Keratinocyte (primary cell): ENCODE results near the gene CSNK1A1. TPM values are rescaled to one million over a fixed set of nuclear protein-coding genes. Genes with fewer than 3 reads are reported as not detected.

Experiments used
- DNase-seq: peaks from one replicate; pipeline ENCODE4 v3.0.0-alpha.2; 2011; ENCODE audit warnings: low read depth, missing footprints, low spot score
- FAIRE-seq: peaks from 2 replicates; lab custom pipeline; 2011; peaks lifted over from hg19 to GRCh38; lab: Jason Lieb, UNC
- H2AFZ ChIP-seq: 2 replicates; pipeline ENCODE4 v1.6.0; 2012; ENCODE audit warnings: low read length, control low read depth, inconsistent platforms; ENCODE audit not compliant: control insufficient read depth
- H3K27ac ChIP-seq: 2 replicates; pipeline ENCODE4 v1.5.1; 2011; ENCODE audit warnings: low read length; ENCODE audit not compliant: control insufficient read depth, insufficient read depth
- H3K27me3 ChIP-seq: 3 replicates; pipeline ENCODE4 v1.6.0; 2011; ENCODE audit warnings: low read length; ENCODE audit not compliant: control insufficient read depth, insufficient read depth; ENCODE audit errors: extremely low read depth
- H3K36me3 ChIP-seq, 2 experiments: 2 replicates in 1 of 2; 3 replicates in 1 of 2; pipeline ENCODE4 v1.5.1; 2011; ENCODE audit warnings: low read length in 2 of 2, mild to moderate bottlenecking in 1 of 2; ENCODE audit not compliant: control insufficient read depth in 2 of 2, insufficient read depth in 2 of 2; ENCODE audit errors: extremely low read depth in 1 of 2
- H3K4me1 ChIP-seq: 3 replicates; pipeline ENCODE4 v1.5.1; 2011; ENCODE audit warnings: low read length; ENCODE audit not compliant: control insufficient read depth, insufficient read depth; ENCODE audit errors: extremely low read depth
- H3K4me2 ChIP-seq: 3 replicates; pipeline ENCODE4 v1.6.0; 2011; ENCODE audit warnings: low read depth, low read length; ENCODE audit not compliant: control insufficient read depth, insufficient read depth; ENCODE audit errors: extremely low read depth
- H3K4me3 ChIP-seq, 3 experiments: fragments of 200-600 bp in 1 of 3; sonication (generic) in 1 of 3; 2 replicates in 2 of 3; 3 replicates in 1 of 3; pipeline ENCODE4 v1.5.1; 2011 to 2016; ENCODE audit warnings: low read length in 3 of 3, mild to moderate bottlenecking in 3 of 3, control low read depth in 2 of 3, inconsistent platforms in 1 of 3, low read depth in 1 of 3, mixed read lengths in 1 of 3, mixed run types in 1 of 3, moderate library complexity in 1 of 3; ENCODE audit not compliant: control insufficient read depth in 2 of 3, insufficient read depth in 2 of 3; ENCODE audit errors: extremely low read depth in 1 of 3
- H3K79me2 ChIP-seq: 2 replicates; pipeline ENCODE4 v1.6.0; 2012; ENCODE audit warnings: low read length; ENCODE audit not compliant: control insufficient read depth, insufficient read depth
- H3K9ac ChIP-seq: 3 replicates; pipeline ENCODE4 v1.6.0; 2011; ENCODE audit warnings: low read length; ENCODE audit not compliant: control insufficient read depth, insufficient read depth; ENCODE audit errors: extremely low read depth
- H3K9me1 ChIP-seq: 3 replicates; pipeline ENCODE4 v1.6.0; 2011; ENCODE audit warnings: low read length; ENCODE audit not compliant: control insufficient read depth, insufficient read depth; ENCODE audit errors: extremely low read depth
- H3K9me3 ChIP-seq: 2 replicates; pipeline ENCODE4 v1.5.1; 2012; ENCODE audit warnings: low read depth, low read length; ENCODE audit not compliant: control insufficient read depth
- H4K20me1 ChIP-seq: 3 replicates; pipeline ENCODE4 v1.6.0; 2011; ENCODE audit warnings: low read length; ENCODE audit not compliant: control insufficient read depth, insufficient read depth; ENCODE audit errors: extremely low read depth
- CTCF ChIP-seq, 3 experiments: IDR thresholded peaks in 1 of 3; conservative IDR thresholded peaks in 1 of 3; optimal IDR thresholded peaks in 1 of 3; 2 replicates in 2 of 3; 3 replicates in 1 of 3; pipeline versions ENCODE3 to v1.5.1; 2011; ENCODE audit warnings: low read length in 3 of 3, mild to moderate bottlenecking in 3 of 3, moderate library complexity in 2 of 3, control low read depth in 1 of 3, inconsistent platforms in 1 of 3; ENCODE audit not compliant: insufficient read depth in 2 of 3; ENCODE audit errors: extremely low read depth in 1 of 3
- EZH2 ChIP-seq: IDR thresholded peaks from one replicate; pipeline ENCODE4 v1.6.1; 2012; ENCODE audit warnings: inconsistent platforms, mild to moderate bottlenecking, low read length, moderate library complexity
- dilution Hi-C: fragments of 300-500 bp; cut with MboI; formaldehyde crosslinking; loops from one replicate; pipeline ENCODE4 v1.7.0; 2020; ENCODE audit warnings: low sequenced_read_pairs; ENCODE audit not compliant: extremely low pct_ligation_motif_present
- polyA plus RNA-seq, 5 experiments: library from polyadenylated mRNA; depleted of rRNA in 3 of 5; stranded (reverse) in 3 of 5; stranded (forward) in 1 of 5; unstranded in 1 of 5; fragments of >200 nt; gene quantifications; 1 replicate in 1 of 5; 2 replicates in 3 of 5; 3 replicates in 1 of 5; pipeline versions ENCODE4 v1.2.1 to v1.2.3, GENCODE V29; 2011 to 2012; ENCODE audit warnings: missing spikeins in 2 of 5, low read depth in 1 of 5, low replicate concordance in 1 of 5

CSNK1A1 gene
- polyA plus RNA-seq, 1 donor (not counting 4 experiments of a cell fraction or from before 2014, with no cell fraction given): 289 TPM

GRCh38 chr5:149497357-149497756 is 53.9 kb downstream of the CSNK1A1 start:
- H2AFZ ChIP-seq: no peak overlapping the region
- dilution Hi-C loops: no loop called here
- TF ChIP-seq CTCF (optimal IDR thresholded peaks at IDR 0.05 in 1 of 3, IDR thresholded peaks at IDR 0.05 in 1 of 3, conservative IDR thresholded peaks at IDR 0.05 in 1 of 3; ENCODE audit: extremely low read depth in 1 of 3, insufficient read depth in 2 of 3, low read length in 3 of 3): no peak
- no peak for TF ChIP-seq EZH2
- peaks cover 16 to 26% of the 10 kb centered on the region in 2 experiments for H3K36me3 ChIP-seq
- peaks cover 6% of the 10 kb centered on the region for H3K79me2 ChIP-seq
- no peaks in the 10 kb centered on the region for H3K27me3 ChIP-seq
- no peak overlapping the region for H3K4me3 ChIP-seq
- H3K9ac ChIP-seq: no peak overlapping the region
- FAIRE-seq: no peak
- DNase-seq: no peak
- H3K27ac ChIP-seq: no peak overlapping the region
- no peaks in the 10 kb centered on the region for H3K9me3 ChIP-seq
- no peaks in the 10 kb centered on the region for H4K20me1 ChIP-seq
- no peak overlapping the region for H3K4me2 ChIP-seq
- no peaks in the 10 kb centered on the region for H3K9me1 ChIP-seq
- H3K4me1 ChIP-seq: peaks cover 3% of the 10 kb centered on the region

GRCh38 chr5:149496917-149497316 is 54.3 kb downstream of the CSNK1A1 start:
- peaks cover 3% of the 10 kb centered on the region for H3K4me1 ChIP-seq
- no peak overlapping the region for H3K4me3 ChIP-seq
- H3K9me3 ChIP-seq: no peaks in the 10 kb centered on the region
- no peak overlapping the region for H3K4me2 ChIP-seq
- no peak overlapping the region for H3K27ac ChIP-seq
- no peak for TF ChIP-seq EZH2
- TF ChIP-seq CTCF (optimal IDR thresholded peaks at IDR 0.05 in 1 of 3, IDR thresholded peaks at IDR 0.05 in 1 of 3, conservative IDR thresholded peaks at IDR 0.05 in 1 of 3; ENCODE audit: extremely low read depth in 1 of 3, insufficient read depth in 2 of 3, low read length in 3 of 3): no peak
- no peaks in the 10 kb centered on the region for H3K9me1 ChIP-seq
- H3K27me3 ChIP-seq: no peaks in the 10 kb centered on the region
- no peak overlapping the region for H3K9ac ChIP-seq
- H2AFZ ChIP-seq: no peak overlapping the region
- H3K79me2 ChIP-seq: peaks cover 6% of the 10 kb centered on the region
- DNase-seq (no peak), FAIRE-seq (no peak)
- dilution Hi-C loops: no loop called here
- peaks cover 16 to 26% of the 10 kb centered on the region in 2 experiments for H3K36me3 ChIP-seq
- H4K20me1 ChIP-seq: no peaks in the 10 kb centered on the region
